ENCODE measurements around the gene MBNL1.

- TF ChIP-seq EZH2 (IDR thresholded peaks at IDR 0.05; ENCODE audit: borderline replicate concordance, insufficient read depth, low read length, poor library complexity, severe bottlenecking) (no peak), POLR2AphosphoS5 (IDR thresholded peaks at IDR 0.05) (no peak), EP300 (conservative IDR thresholded peaks at IDR 0.05; ENCODE audit: poor library complexity, severe bottlenecking) (no peak), TAF1 (IDR thresholded peaks at IDR 0.05; ENCODE audit: low read depth) (no peak)
- TF ChIP-seq, protein P1, sequence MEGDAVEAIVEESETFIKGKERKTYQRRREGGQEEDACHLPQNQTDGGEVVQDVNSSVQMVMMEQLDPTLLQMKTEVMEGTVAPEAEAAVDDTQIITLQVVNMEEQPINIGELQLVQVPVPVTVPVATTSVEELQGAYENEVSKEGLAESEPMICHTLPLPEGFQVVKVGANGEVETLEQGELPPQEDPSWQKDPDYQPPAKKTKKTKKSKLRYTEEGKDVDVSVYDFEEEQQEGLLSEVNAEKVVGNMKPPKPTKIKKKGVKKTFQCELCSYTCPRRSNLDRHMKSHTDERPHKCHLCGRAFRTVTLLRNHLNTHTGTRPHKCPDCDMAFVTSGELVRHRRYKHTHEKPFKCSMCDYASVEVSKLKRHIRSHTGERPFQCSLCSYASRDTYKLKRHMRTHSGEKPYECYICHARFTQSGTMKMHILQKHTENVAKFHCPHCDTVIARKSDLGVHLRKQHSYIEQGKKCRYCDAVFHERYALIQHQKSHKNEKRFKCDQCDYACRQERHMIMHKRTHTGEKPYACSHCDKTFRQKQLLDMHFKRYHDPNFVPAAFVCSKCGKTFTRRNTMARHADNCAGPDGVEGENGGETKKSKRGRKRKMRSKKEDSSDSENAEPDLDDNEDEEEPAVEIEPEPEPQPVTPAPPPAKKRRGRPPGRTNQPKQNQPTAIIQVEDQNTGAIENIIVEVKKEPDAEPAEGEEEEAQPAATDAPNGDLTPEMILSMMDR (IDR thresholded peaks at IDR 0.05; ENCODE audit: poor library complexity, severe bottlenecking) = no peak
Observed at GRCh38 chr3:152226176-152226575, 42.6 kb upstream of the MBNL1 start.

Data from neural cell (in vitro differentiated cells).